K562 (cell line): ENCODE measurements around the gene RBMS3. TPM values are rescaled to one million over a fixed set of nuclear protein-coding genes. Genes with fewer than 3 reads are reported as not detected.

Experiments
- ATAC-seq: fragments of 200-7000 bp; cut with Tn5 transposase; 3 replicates; pipeline ENCODE4 v1.9.1; 2020; ENCODE audit warnings: moderate library complexity
- BruUV-seq: library from RNA; stranded (reverse); fragments of 400-500 nt; replicated peaks from 2 replicates; lab custom pipeline; 2021; lab: Mats Ljungman, UMichigan
- CTCF ChIA-PET: fragments of 300-600 bp; formaldehyde crosslinking; extraction: SDS; loops from one replicate; lab custom pipeline; 2021; ENCODE audit warnings: low intra/inter-chr PET ratio; lab: Yijun Ruan, JAX
- POLR2A ChIA-PET: fragments of 300-600, 350-650 bp; sonication (Branson Sonifier 250); formaldehyde crosslinking; extraction: SDS; loops from one replicate; lab custom pipeline; 2021; ENCODE audit warnings: antibody characterized with exemption, inconsistent platforms; lab: Yijun Ruan, JAX
- DNase-seq, 4 experiments: peaks; one replicate each; pipeline versions ENCODE4 v3.0.0 to v3.0.0-alpha.2; 2011 to 2018; ENCODE audit warnings: low spot score in 3 of 4, mixed read lengths in 3 of 4; ENCODE audit errors: extremely low read depth in 1 of 4
- FAIRE-seq: peaks from 2 replicates; lab custom pipeline; 2011; peaks lifted over from hg19 to GRCh38; lab: Jason Lieb, UNC
- H2AFZ ChIP-seq: 2 replicates; pipeline ENCODE4 v1.6.0; 2011; ENCODE audit warnings: low read depth, low read length, control low read depth, inconsistent platforms
- H3K27ac ChIP-seq: fragments of 200-600 bp; 3 replicates; pipeline ENCODE4 v1.8.0; 2011; ENCODE audit warnings: low read depth, mild to moderate bottlenecking, control low read depth, inconsistent platforms, low read length, moderate library complexity, mixed read lengths; ENCODE audit errors: extremely low read depth
- H3K27me3 ChIP-seq, 2 experiments: fragments of 300-600 bp in 1 of 2; 2 replicates in 1 of 2; 3 replicates in 1 of 2; pipeline versions ENCODE4 v1.6.0 to v1.8.0; 2011; ENCODE audit warnings: inconsistent platforms in 2 of 2, low read length in 2 of 2, mild to moderate bottlenecking in 1 of 2, mixed read lengths in 1 of 2, moderate library complexity in 1 of 2; ENCODE audit not compliant: control insufficient read depth in 2 of 2, insufficient read depth in 2 of 2
- H3K36me3 ChIP-seq: fragments of 300-600 bp; 3 replicates; pipeline ENCODE4 v1.8.0; 2011; ENCODE audit warnings: mild to moderate bottlenecking, low read length, inconsistent platforms; ENCODE audit not compliant: control insufficient read depth, insufficient read depth
- H3K4me1 ChIP-seq, 2 experiments: fragments of 200-600 bp in 1 of 2; replicated peaks in 1 of 2; 2 replicates in 1 of 2; 3 replicates in 1 of 2; pipeline versions ENCODE4 v1.5.1 to v1.8.0; 2011; ENCODE audit warnings: inconsistent platforms in 2 of 2, low read length in 2 of 2, mild to moderate bottlenecking in 1 of 2, mixed read lengths in 1 of 2, moderate library complexity in 1 of 2; ENCODE audit not compliant: control insufficient read depth in 2 of 2, insufficient read depth in 2 of 2
- H3K4me2 ChIP-seq: 2 replicates; pipeline ENCODE4 v1.6.1; 2011; ENCODE audit warnings: low read length, control low read depth, inconsistent platforms, mixed read lengths; ENCODE audit not compliant: insufficient read depth
- H3K4me3 ChIP-seq: fragments of 200-600 bp; sonication (generic), shearing (Covaris generic); 2 replicates; pipeline ENCODE4 v1.5.1; 2016; ENCODE audit warnings: control low read depth, inconsistent platforms
- H3K79me2 ChIP-seq: fragments of 200-600 bp; 3 replicates; pipeline ENCODE4 v1.8.0; 2011; ENCODE audit warnings: low read length, inconsistent platforms; ENCODE audit not compliant: control insufficient read depth, insufficient read depth
- H3K9ac ChIP-seq, 2 experiments: 2 replicates each; pipeline versions ENCODE4 v1.6.0 to v1.6.1; 2011; ENCODE audit warnings: low read depth in 2 of 2, low read length in 2 of 2, control low read depth in 1 of 2, inconsistent platforms in 1 of 2, mild to moderate bottlenecking in 1 of 2, mixed read lengths in 1 of 2; ENCODE audit not compliant: insufficient read depth in 1 of 2
- H3K9me1 ChIP-seq: one replicate; pipeline ENCODE4 v1.6.0; 2011; ENCODE audit warnings: inconsistent platforms, mild to moderate bottlenecking, low read length, moderate library complexity; ENCODE audit not compliant: control insufficient read depth, insufficient read depth
- H3K9me3 ChIP-seq: replicated peaks from 2 replicates; pipeline ENCODE4 v1.5.1; 2011; ENCODE audit warnings: low read depth, low read length, inconsistent platforms; ENCODE audit not compliant: control insufficient read depth, insufficient read depth
- H4K20me1 ChIP-seq: replicated peaks from 2 replicates; pipeline ENCODE4 v1.6.1; 2011; ENCODE audit warnings: low read length, inconsistent platforms, mixed read lengths; ENCODE audit not compliant: control insufficient read depth, insufficient read depth
- ASH1L ChIP-seq: fragments of 450-650 bp; IDR thresholded peaks from 2 replicates; pipeline ENCODE4 v1.6.1; 2018; ENCODE audit warnings: borderline replicate concordance, mild to moderate bottlenecking, low read depth; ENCODE audit not compliant: partially characterized antibody
- CC2D1A ChIP-seq: fragments of 450-650 bp; IDR thresholded peaks from 2 replicates; pipeline ENCODE4 v1.6.1; 2017; ENCODE audit warnings: mild to moderate bottlenecking
- PHF20 ChIP-seq: fragments of 450-650 bp; IDR thresholded peaks from 2 replicates; pipeline ENCODE4 v1.6.1; 2018; ENCODE audit not compliant: partially characterized antibody
- RAD51 ChIP-seq: fragments of 450-650 bp; IDR thresholded peaks from 2 replicates; pipeline ENCODE4 v1.7.1; 2016; ENCODE audit warnings: low read depth, mild to moderate bottlenecking, borderline replicate concordance
- SIX5 ChIP-seq, 2 experiments: IDR thresholded peaks; 2 replicates each; pipeline ENCODE4 v1.6.1; 2011; ENCODE audit warnings: low read length in 2 of 2, borderline replicate concordance in 1 of 2, low read depth in 1 of 2, mild to moderate bottlenecking in 1 of 2, moderate library complexity in 1 of 2; ENCODE audit not compliant: insufficient read depth in 1 of 2
- SRSF3 ChIP-seq: fragments of 200-400 bp; formaldehyde crosslinking; IDR thresholded peaks from 2 replicates; pipeline ENCODE4 v1.6.1; 2016; ENCODE audit warnings: mild to moderate bottlenecking, low read length, moderate library complexity; ENCODE audit not compliant: insufficient read depth
- ZNF224 ChIP-seq: sonication (generic); formaldehyde crosslinking; IDR thresholded peaks from 2 replicates; pipeline ENCODE4 v1.8.0; 2022; ENCODE audit warnings: mild to moderate bottlenecking, missing genetic modification reagents
- ZNF764 ChIP-seq: fragments of 250-450 bp; sonication (Bioruptor Pico); IDR thresholded peaks from 2 replicates; pipeline ENCODE4 v1.4.0; 2020; ENCODE audit warnings: low read depth, mild to moderate bottlenecking, moderate library complexity
- ZNF780A ChIP-seq: fragments of 250-450 bp; sonication (Bioruptor Pico); IDR thresholded peaks from 2 replicates; pipeline ENCODE4 v1.5.0; 2021; ENCODE audit warnings: mild to moderate bottlenecking
- WGBS: fragments of 100-300 bp; shearing (Covaris generic); methylation state at CpG from one replicate; pipeline ENCODE4 v1.1.6; 2016; ENCODE audit warnings: low coverage, mixed read lengths; ENCODE audit not compliant: insufficient coverage; ENCODE audit errors: missing lambda C conversion rate; 5-methylcytosine and 5-hydroxymethylcytosine counted together
- in situ Hi-C: fragments of 300-500 bp; cut with MboI; formaldehyde crosslinking; loops from 4 replicates; pipeline ENCODE4 v1.15.0; 2018; ENCODE audit warnings: inconsistent platforms, mixed read lengths
- intact Hi-C: fragments of 100-400 bp; cut with micrococcal nuclease; formaldehyde crosslinking; loops from 2 replicates; pipeline ENCODE4 v1.14.2; 2022
- polyA plus RNA-seq, 8 experiments: library from polyadenylated mRNA; depleted of rRNA in 4 of 8; stranded (reverse) in 5 of 8; unstranded in 3 of 8; fragments of >200 nt; fragmentation: Nextera tagmentation in 2 of 8; fragmentation: Illumina TruSeq in 1 of 8; extraction: Ambion mirVana in 2 of 8; extraction: Trizol in 1 of 8; gene quantifications; 2 replicates each; pipeline versions ENCODE4 v1.2.1 to v1.2.3, GENCODE V29; 2011 to 2014; ENCODE audit warnings: inconsistent platforms in 1 of 8, missing spikeins in 1 of 8
- total RNA-seq, 7 experiments: library from RNA; depleted of rRNA in 6 of 7; stranded (reverse); fragments of >200 nt in 6 of 7; fragmentation: Illumina TruSeq in 2 of 7; extraction: Trizol in 2 of 7; gene quantifications; 2 replicates each; pipeline versions ENCODE4 v1.2.1 to v1.2.3, GENCODE V29; 2011 to 2021; ENCODE audit warnings: low replicate concordance in 1 of 7
- TF ChIP-seq, protein P1 (sequence below): sonication (generic); formaldehyde crosslinking; IDR thresholded peaks from 2 replicates; pipeline ENCODE4 v1.8.1; 2023; ENCODE audit warnings: mild to moderate bottlenecking, missing genetic modification reagents
- TF ChIP-seq, protein P2 (sequence below): fragments of 200-800 bp; sonication (Bioruptor generic); IDR thresholded peaks from 2 replicates; pipeline ENCODE4 v1.6.1; 2016; ENCODE audit warnings: missing genetic modification characterization, missing compliant biosample characterization
- TF ChIP-seq, protein P3 (sequence below): fragments of 250-450 bp; sonication (Bioruptor Pico); IDR thresholded peaks from 2 replicates; pipeline ENCODE4 v1.8.0; 2022; ENCODE audit warnings: moderate library complexity, mild to moderate bottlenecking, inconsistent platforms
- TF ChIP-seq, protein P4 (sequence below): fragments of 250-450 bp; sonication (Bioruptor Pico); IDR thresholded peaks from 2 replicates; pipeline ENCODE4 v1.5.0; 2021

The RBMS3 gene
- total and polyA plus RNA-seq, 9 of the 15 experiments (the other 6 are each of a cell fraction or from before 2014, with no cell fraction given): 0.20 TPM; not detected in 8

DNA sequence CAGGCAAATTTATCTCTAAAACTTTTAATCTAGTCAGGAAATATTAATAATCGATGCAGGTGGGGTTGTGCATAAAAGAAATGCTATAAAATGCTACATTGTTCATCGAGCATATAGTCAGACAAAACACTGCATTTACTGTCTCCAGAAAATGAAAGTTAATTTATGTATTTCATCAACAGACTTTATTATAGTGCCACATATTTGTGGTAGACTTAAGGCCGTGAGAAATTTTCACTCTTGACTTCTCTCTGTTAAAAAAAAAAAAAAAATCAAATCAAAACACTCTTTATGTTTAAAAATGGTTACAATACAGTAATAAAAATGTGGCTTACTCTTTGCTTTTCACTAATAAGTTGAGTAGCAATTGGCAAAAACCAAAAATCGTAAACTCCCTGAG lies 67.4 kb downstream of the RBMS3 start:
- Histone ChIP-seq H3K9me3 (no peaks in the 10 kb centered on the region), H3K27me3 (no peaks in the 10 kb centered on the region), H2AFZ (no peak overlapping the region), H3K4me1 (no peaks in the 10 kb centered on the region), H3K9me1 (no peaks in the 10 kb centered on the region), H4K20me1 (no peaks in the 10 kb centered on the region), H3K36me3 (no peaks in the 10 kb centered on the region), H3K4me2 (no peak overlapping the region), H3K79me2 (no peaks in the 10 kb centered on the region), H3K27ac (no peak overlapping the region), H3K4me3 (no peak overlapping the region), H3K9ac (no peak overlapping the region)
- POLR2A ChIA-PET: no interaction called here
- CTCF ChIA-PET: no interaction called here
- BruUV-seq: no TSS peak
- intact Hi-C loops (no loop called here), in situ Hi-C loops (no loop called here)
- no peak for DNase-seq
- FAIRE-seq: no peak
- 0% methylated on average over 4 of the region's 4 CpGs for WGBS
- no peak for ATAC-seq
- TF ChIP-seq SIX5 (IDR thresholded peaks at IDR 0.05; ENCODE audit: borderline replicate concordance in 1 of 2, insufficient read depth in 1 of 2, low read depth in 1 of 2, low read length in 2 of 2) (no peak), ZNF764 (no peak), ZNF780A (CRISPR knock-in tag) (no peak), CC2D1A (no peak), ZNF224 (CRISPR knock-in tag) (no peak), SRSF3 (no peak), ASH1L (no peak), RAD51 (no peak), PHF20 (no peak)
- TF ChIP-seq, protein P1, sequence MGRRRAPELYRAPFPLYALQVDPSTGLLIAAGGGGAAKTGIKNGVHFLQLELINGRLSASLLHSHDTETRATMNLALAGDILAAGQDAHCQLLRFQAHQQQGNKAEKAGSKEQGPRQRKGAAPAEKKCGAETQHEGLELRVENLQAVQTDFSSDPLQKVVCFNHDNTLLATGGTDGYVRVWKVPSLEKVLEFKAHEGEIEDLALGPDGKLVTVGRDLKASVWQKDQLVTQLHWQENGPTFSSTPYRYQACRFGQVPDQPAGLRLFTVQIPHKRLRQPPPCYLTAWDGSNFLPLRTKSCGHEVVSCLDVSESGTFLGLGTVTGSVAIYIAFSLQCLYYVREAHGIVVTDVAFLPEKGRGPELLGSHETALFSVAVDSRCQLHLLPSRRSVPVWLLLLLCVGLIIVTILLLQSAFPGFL (CRISPR knock-in tag): no peak
- TF ChIP-seq, protein P2, sequence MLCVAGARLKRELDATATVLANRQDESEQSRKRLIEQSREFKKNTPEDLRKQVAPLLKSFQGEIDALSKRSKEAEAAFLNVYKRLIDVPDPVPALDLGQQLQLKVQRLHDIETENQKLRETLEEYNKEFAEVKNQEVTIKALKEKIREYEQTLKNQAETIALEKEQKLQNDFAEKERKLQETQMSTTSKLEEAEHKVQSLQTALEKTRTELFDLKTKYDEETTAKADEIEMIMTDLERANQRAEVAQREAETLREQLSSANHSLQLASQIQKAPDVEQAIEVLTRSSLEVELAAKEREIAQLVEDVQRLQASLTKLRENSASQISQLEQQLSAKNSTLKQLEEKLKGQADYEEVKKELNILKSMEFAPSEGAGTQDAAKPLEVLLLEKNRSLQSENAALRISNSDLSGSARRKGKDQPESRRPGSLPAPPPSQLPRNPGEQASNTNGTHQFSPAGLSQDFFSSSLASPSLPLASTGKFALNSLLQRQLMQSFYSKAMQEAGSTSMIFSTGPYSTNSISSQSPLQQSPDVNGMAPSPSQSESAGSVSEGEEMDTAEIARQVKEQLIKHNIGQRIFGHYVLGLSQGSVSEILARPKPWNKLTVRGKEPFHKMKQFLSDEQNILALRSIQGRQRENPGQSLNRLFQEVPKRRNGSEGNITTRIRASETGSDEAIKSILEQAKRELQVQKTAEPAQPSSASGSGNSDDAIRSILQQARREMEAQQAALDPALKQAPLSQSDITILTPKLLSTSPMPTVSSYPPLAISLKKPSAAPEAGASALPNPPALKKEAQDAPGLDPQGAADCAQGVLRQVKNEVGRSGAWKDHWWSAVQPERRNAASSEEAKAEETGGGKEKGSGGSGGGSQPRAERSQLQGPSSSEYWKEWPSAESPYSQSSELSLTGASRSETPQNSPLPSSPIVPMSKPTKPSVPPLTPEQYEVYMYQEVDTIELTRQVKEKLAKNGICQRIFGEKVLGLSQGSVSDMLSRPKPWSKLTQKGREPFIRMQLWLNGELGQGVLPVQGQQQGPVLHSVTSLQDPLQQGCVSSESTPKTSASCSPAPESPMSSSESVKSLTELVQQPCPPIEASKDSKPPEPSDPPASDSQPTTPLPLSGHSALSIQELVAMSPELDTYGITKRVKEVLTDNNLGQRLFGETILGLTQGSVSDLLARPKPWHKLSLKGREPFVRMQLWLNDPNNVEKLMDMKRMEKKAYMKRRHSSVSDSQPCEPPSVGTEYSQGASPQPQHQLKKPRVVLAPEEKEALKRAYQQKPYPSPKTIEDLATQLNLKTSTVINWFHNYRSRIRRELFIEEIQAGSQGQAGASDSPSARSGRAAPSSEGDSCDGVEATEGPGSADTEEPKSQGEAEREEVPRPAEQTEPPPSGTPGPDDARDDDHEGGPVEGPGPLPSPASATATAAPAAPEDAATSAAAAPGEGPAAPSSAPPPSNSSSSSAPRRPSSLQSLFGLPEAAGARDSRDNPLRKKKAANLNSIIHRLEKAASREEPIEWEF (CRISPR knock-in tag): no peak
- TF ChIP-seq, protein P3, sequence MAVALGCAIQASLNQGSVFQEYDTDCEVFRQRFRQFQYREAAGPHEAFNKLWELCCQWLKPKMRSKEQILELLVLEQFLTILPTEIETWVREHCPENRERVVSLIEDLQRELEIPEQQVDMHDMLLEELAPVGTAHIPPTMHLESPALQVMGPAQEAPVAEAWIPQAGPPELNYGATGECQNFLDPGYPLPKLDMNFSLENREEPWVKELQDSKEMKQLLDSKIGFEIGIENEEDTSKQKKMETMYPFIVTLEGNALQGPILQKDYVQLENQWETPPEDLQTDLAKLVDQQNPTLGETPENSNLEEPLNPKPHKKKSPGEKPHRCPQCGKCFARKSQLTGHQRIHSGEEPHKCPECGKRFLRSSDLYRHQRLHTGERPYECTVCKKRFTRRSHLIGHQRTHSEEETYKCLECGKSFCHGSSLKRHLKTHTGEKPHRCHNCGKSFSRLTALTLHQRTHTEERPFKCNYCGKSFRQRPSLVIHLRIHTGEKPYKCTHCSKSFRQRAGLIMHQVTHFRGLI (CRISPR knock-in tag): no peak
- TF ChIP-seq, protein P4, sequence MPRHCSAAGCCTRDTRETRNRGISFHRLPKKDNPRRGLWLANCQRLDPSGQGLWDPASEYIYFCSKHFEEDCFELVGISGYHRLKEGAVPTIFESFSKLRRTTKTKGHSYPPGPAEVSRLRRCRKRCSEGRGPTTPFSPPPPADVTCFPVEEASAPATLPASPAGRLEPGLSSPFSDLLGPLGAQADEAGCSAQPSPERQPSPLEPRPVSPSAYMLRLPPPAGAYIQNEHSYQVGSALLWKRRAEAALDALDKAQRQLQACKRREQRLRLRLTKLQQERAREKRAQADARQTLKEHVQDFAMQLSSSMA (CRISPR knock-in tag): no peak
